HG03565 (cell line): Measurements from ENCODE around the gene AMBP.
"Not testable (repeated sequence)": the region's sequence is repeated elsewhere in the genome, so short reads cannot be mapped to it uniquely, and the experiment has no call there.

Experiments used
- ATAC-seq: cut with Tn5 transposase; IDR thresholded peaks from one replicate; pipeline ENCODE4 v1.9.1; 2021; ENCODE audit warnings: mild to moderate bottlenecking, moderate library complexity; ENCODE audit not compliant: unreplicated experiment

Gene AMBP

GRCh38 chr9:114053246-114054005 is 24.7 kb downstream of the AMBP start:
- no peak for ATAC-seq

- no peak for ATAC-seq
Observed at GRCh38 chr9:114051706-114052105, 26.4 kb downstream of the AMBP start.

GRCh38 chr9:114051281-114051680 is 26.8 kb downstream of the AMBP start:
- no peak for ATAC-seq

- no peak for ATAC-seq
Observed at GRCh38 chr9:114050646-114051045, 27.5 kb downstream of the AMBP start.

- ATAC-seq = no peak
Observed at GRCh38 chr9:114050226-114050568, 27.9 kb downstream of the AMBP start.

- no peak for ATAC-seq
Observed at GRCh38 chr9:114049441-114050225, 28.5 kb downstream of the AMBP start.

- no peak for ATAC-seq
Observed at GRCh38 chr9:114048533-114049415, 29.3 kb downstream of the AMBP start.

- ATAC-seq = no peak
Observed at GRCh38 chr9:114047717-114048116, 30.4 kb downstream of the AMBP start.

- no peak for ATAC-seq
Observed at GRCh38 chr9:114046875-114047274, 31.2 kb downstream of the AMBP start.

- no peak for ATAC-seq
Observed at GRCh38 chr9:114046237-114046755, 31.8 kb downstream of the AMBP start.

- not testable (repeated sequence) for ATAC-seq
Observed at GRCh38 chr9:114043660-114044059, 34.4 kb downstream of the AMBP start.

GRCh38 chr9:114039484-114039883 is 38.6 kb downstream of the AMBP start:
- no peak for ATAC-seq

GRCh38 chr9:114038724-114039313 is 39.3 kb downstream of the AMBP start:
- no peak for ATAC-seq

- ATAC-seq = no peak
Observed at GRCh38 chr9:114037961-114038723, 40.0 kb downstream of the AMBP start.

- no peak for ATAC-seq
Observed at GRCh38 chr9:114037249-114037648, 40.9 kb downstream of the AMBP start.

- no peak for ATAC-seq
Observed at GRCh38 chr9:114035845-114036801, 42.0 kb downstream of the AMBP start.

GRCh38 chr9:114035221-114035844 is 42.8 kb downstream of the AMBP start:
- no peak for ATAC-seq

- ATAC-seq = no peak
Observed at GRCh38 chr9:114034661-114035062, 43.4 kb downstream of the AMBP start.
